Testis (tissue), 3 donors: ENCODE data around the gene RXYLT1. TPM values are rescaled to one million over a fixed set of nuclear protein-coding genes. Genes with fewer than 3 reads are reported as not detected.

Experiments
- DNase-seq: peaks from one replicate; pipeline ENCODE4 v3.0.0-alpha.2; 2019
- H3K27ac ChIP-seq, 2 donors: fragments of 200-600 bp; sonication (generic); one replicate each; pipeline ENCODE4 v1.5.1; 2019
- H3K27me3 ChIP-seq: fragments of 200-600 bp; sonication (generic); one replicate; pipeline ENCODE4 v1.5.1; 2019
- H3K36me3 ChIP-seq: fragments of 200-600 bp; sonication (generic); one replicate; pipeline ENCODE4 v1.5.1; 2017; ENCODE audit warnings: low read depth; ENCODE audit errors: missing control alignments
- H3K4me1 ChIP-seq: fragments of 200-600 bp; sonication (generic); one replicate; pipeline ENCODE4 v1.5.1; 2019
- H3K4me3 ChIP-seq, 2 donors: fragments of 200-600 bp; sonication (generic); one replicate each; pipeline ENCODE4 v1.5.1; 2017 to 2019
- H3K9me3 ChIP-seq: fragments of 200-600 bp; sonication (generic); one replicate; pipeline ENCODE4 v1.5.1; 2017
- POLR2A ChIP-seq: fragments of 450-650 bp; IDR thresholded peaks from one replicate; pipeline ENCODE4 v1.6.1; 2017; ENCODE audit warnings: antibody characterized with exemption, mild to moderate bottlenecking, moderate library complexity
- WGBS, 2 donors: methylation state at CpG; one replicate each; pipeline ENCODE4 v1.1.5; 2018; 5-methylcytosine and 5-hydroxymethylcytosine counted together
- intact Hi-C: fragments of 100-400 bp; cut with DNase I; formaldehyde crosslinking; loops from one replicate; pipeline ENCODE4 v1.15.1; 2023; ENCODE audit warnings: low total_unique reads
- polyA plus RNA-seq: library from polyadenylated mRNA; stranded (reverse); fragments of 350-450 nt; fragmentation: Illumina TruSeq; extraction: RNeasy Lipid Tissue Mini Kit (QIAGEN cat#74804); gene quantifications from one replicate; pipeline ENCODE4 v1.2.3, GENCODE V29; 2014; ENCODE audit warnings: low read depth, low replicate concordance; ENCODE audit not compliant: insufficient read depth
- total RNA-seq, 2 donors: library from RNA; depleted of rRNA; stranded (reverse); fragments of >200 nt; gene quantifications; one replicate each; pipeline ENCODE4 v1.2.3, GENCODE V29; 2016
- TF ChIP-seq, protein P1 (sequence below), 3 experiments: fragments of 450-650 bp in 2 of 3; fragments of 200-600 bp in 1 of 3; sonication (generic) in 1 of 3; IDR thresholded peaks; one replicate each; pipeline ENCODE4 v1.5.1; 2016 to 2019; ENCODE audit warnings: antibody characterized with exemption in 3 of 3, mild to moderate bottlenecking in 2 of 3, moderate library complexity in 1 of 3

Gene RXYLT1
- total and polyA plus RNA-seq, 3 donors from 2014 or later = 28.2 to 33.5 (median 29.2) TPM

DNA sequence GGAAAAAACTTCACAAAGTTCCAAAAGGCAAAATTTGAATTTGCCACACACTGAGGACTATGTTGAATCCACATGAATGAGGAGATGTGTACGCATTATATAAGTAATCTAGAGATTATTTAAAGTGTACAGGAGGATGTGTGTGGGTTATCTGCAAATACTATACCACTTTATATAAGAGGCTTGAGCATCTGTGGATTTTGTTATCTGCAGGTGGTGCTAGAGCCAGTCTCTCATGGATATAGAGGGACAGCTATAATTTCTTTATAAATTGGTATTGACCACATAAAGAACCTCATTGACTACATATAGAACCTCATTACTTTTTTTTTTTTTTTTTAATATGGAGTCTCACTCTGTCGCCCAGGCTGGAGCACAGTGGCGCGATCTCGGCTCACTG is 32.2 kb upstream of the RXYLT1 start:
- no peak for DNase-seq
- H3K36me3 ChIP-seq = no peaks in the 10 kb centered on the region
- WGBS, 2 donors = 65 to 87% methylated on average over 5 of the region's 5 CpGs
- H3K9me3 ChIP-seq = no peaks in the 10 kb centered on the region
- H3K27ac ChIP-seq = no peak overlapping the region
- intact Hi-C loops = no loop called here
- H3K4me3 ChIP-seq = no peak overlapping the region
- no peaks in the 10 kb centered on the region for H3K4me1 ChIP-seq
- no peak for TF ChIP-seq POLR2A
- TF ChIP-seq, protein P1, sequence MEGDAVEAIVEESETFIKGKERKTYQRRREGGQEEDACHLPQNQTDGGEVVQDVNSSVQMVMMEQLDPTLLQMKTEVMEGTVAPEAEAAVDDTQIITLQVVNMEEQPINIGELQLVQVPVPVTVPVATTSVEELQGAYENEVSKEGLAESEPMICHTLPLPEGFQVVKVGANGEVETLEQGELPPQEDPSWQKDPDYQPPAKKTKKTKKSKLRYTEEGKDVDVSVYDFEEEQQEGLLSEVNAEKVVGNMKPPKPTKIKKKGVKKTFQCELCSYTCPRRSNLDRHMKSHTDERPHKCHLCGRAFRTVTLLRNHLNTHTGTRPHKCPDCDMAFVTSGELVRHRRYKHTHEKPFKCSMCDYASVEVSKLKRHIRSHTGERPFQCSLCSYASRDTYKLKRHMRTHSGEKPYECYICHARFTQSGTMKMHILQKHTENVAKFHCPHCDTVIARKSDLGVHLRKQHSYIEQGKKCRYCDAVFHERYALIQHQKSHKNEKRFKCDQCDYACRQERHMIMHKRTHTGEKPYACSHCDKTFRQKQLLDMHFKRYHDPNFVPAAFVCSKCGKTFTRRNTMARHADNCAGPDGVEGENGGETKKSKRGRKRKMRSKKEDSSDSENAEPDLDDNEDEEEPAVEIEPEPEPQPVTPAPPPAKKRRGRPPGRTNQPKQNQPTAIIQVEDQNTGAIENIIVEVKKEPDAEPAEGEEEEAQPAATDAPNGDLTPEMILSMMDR (IDR thresholded peaks at IDR 0.05) = no peak
- H3K27me3 ChIP-seq = no peaks in the 10 kb centered on the region

DNA sequence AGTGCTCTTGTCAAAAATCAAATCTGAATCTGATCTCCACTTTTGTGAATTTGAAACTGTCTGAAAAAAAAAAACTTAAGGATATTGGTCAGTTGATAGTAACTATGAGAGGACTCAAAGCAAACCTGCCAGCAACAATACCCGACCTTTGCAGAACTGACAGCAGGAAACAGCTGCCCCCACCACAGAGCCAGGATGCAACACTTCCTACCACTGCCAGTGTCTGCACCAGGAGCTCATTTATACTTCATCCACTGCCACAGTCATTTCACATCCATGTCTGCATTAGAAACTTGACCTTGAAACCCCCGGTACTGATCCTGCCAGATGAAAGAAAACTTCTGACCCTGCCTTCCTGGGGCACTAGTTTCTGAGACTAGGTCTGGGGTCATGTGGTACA is 27.4 kb upstream of the RXYLT1 start:
- Histone ChIP-seq H3K9me3 (no peaks in the 10 kb centered on the region), H3K4me1 (no peaks in the 10 kb centered on the region), H3K27ac (no peak overlapping the region), H3K36me3 (no peaks in the 10 kb centered on the region), H3K4me3 (no peak overlapping the region), H3K27me3 (no peaks in the 10 kb centered on the region)
- intact Hi-C loops = no loop called here
- no peak for DNase-seq
- TF ChIP-seq POLR2A = no peak
- TF ChIP-seq, protein P1 (IDR thresholded peaks at IDR 0.05) = no peak
- 45 to 51% methylated on average over 2 of the region's 2 CpGs for WGBS, 2 donors

DNA sequence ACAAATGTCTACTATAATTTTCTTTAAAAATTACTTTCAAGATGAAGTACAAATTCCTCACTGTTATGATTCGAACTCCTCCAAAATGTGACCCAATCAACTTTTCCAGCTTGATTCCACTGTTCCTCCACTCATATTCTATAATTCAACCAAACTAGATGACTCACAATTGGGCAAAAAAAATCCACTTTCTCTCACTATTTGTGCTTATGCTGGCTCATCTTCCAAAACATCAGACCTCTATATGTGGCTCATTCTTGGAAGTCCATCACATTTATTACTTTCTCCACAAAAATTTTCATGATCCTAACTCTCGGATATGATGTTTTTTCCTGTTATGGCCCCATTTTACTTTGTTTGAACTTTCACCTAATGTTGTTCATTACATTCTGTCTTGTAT is 26.9 kb upstream of the RXYLT1 start:
- Histone ChIP-seq H3K4me3 (no peak overlapping the region), H3K9me3 (no peaks in the 10 kb centered on the region), H3K27ac (no peak overlapping the region), H3K36me3 (no peaks in the 10 kb centered on the region), H3K4me1 (no peaks in the 10 kb centered on the region), H3K27me3 (no peaks in the 10 kb centered on the region)
- intact Hi-C loops = no loop called here
- 92 to 93% methylated on average over 2 of the region's 2 CpGs for WGBS, 2 donors
- TF ChIP-seq, protein P1 (IDR thresholded peaks at IDR 0.05) = no peak
- TF ChIP-seq POLR2A = no peak
- no peak for DNase-seq

DNA sequence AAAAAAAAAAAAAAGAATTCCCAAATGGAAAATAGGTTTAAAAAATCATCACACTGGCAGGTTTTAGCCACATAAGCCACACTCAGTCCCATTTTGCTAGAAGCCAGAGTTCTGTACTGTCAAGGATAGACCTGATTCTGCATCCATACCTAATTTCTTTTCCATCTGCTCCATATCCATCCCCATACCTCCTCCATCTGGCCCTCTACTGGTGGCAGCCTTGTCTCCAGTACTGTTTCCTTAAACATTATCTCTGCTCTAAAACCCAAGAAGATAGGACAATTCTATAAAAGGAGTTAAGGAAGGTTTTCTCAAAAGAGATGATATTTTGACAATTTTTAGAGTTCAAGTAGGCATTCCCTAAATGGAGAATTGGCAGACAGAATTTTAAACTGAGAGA is 26.0 kb upstream of the RXYLT1 start:
- TF ChIP-seq, protein P1 (IDR thresholded peaks at IDR 0.05) = no peak
- TF ChIP-seq POLR2A = no peak
- Histone ChIP-seq H3K9me3 (no peaks in the 10 kb centered on the region), H3K4me1 (no peaks in the 10 kb centered on the region), H3K27ac (no peak overlapping the region), H3K4me3 (no peak overlapping the region), H3K36me3 (no peaks in the 10 kb centered on the region), H3K27me3 (no peaks in the 10 kb centered on the region)
- intact Hi-C loops = no loop called here
- DNase-seq = no peak

DNA sequence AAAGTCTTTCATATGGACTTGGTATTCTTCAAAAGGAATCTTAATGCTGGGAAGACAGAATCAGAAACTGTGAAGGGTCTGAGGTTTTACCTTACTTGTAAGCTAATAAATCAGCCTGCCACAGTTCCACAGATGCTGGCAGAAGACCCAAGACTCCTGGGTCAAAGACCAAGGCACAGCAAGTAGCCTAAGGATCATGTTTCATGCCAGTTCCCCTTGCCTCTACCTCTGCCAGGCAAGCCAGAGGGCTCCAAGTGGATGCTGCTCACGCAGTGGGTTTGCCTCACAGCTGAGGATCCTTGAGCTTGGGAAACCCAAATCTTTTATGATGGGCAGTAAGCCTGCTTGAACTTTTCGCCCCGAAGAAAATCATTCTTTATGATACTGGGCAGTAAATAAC is 15.2 kb upstream of the RXYLT1 start:
- intact Hi-C loops = no loop called here
- 37 to 60% methylated on average over 3 of the region's 3 CpGs for WGBS, 2 donors
- Histone ChIP-seq H3K27me3 (no peaks in the 10 kb centered on the region), H3K27ac (no peak overlapping the region), H3K9me3 (no peaks in the 10 kb centered on the region), H3K36me3 (no peaks in the 10 kb centered on the region), H3K4me1 (no peaks in the 10 kb centered on the region), H3K4me3 (no peak overlapping the region)
- TF ChIP-seq, protein P1 (IDR thresholded peaks at IDR 0.05) = no peak
- no peak for TF ChIP-seq POLR2A
- DNase-seq = no peak
